Breast epithelium (tissue), 4 donors: ENCODE results near the gene FOXO4. TPM values are rescaled to one million over a fixed set of nuclear protein-coding genes. Genes with fewer than 3 reads are reported as not detected.
"Not testable (repeated sequence)": the region's sequence is repeated elsewhere in the genome, so short reads cannot be mapped to it uniquely, and the experiment has no call there.

Experiments used
- DNase-seq, 2 donors: peaks; one replicate each; pipeline ENCODE4 v3.0.0-alpha.2; 2019; ENCODE audit warnings: low spot score in 2 of 2
- H3K27ac ChIP-seq, 2 donors: fragments of 200-600 bp; sonication (generic) in 1 of 2; one replicate each; pipeline ENCODE4 v1.5.1; 2016 to 2019; ENCODE audit warnings: mild to moderate bottlenecking in 1 of 2
- H3K27me3 ChIP-seq, 2 donors: fragments of 200-600 bp; sonication (generic) in 1 of 2; one replicate each; pipeline versions ENCODE4 v1.5.1 to v1.6.0; 2017 to 2019; ENCODE audit warnings: control low read depth in 1 of 2, mild to moderate bottlenecking in 1 of 2
- H3K36me3 ChIP-seq: fragments of 200-600 bp; one replicate; pipeline ENCODE4 v1.5.1; 2019
- H3K4me1 ChIP-seq, 2 donors: fragments of 200-600 bp; sonication (generic); one replicate each; pipeline ENCODE4 v1.5.1; 2016 to 2019; ENCODE audit warnings: control low read depth in 1 of 2
- H3K4me3 ChIP-seq, 3 donors: fragments of 200-600 bp; sonication (generic); 1 replicate in 2 of 3; 2 replicates in 1 of 3; pipeline ENCODE4 v1.5.1; 2016 to 2019; ENCODE audit warnings: mild to moderate bottlenecking in 3 of 3, moderate library complexity in 2 of 3
- H3K9me3 ChIP-seq, 2 donors: fragments of 200-600 bp; sonication (generic) in 1 of 2; one replicate each; pipeline ENCODE4 v1.5.1; 2016 to 2019; ENCODE audit warnings: control low read depth in 1 of 2
- POLR2A ChIP-seq: fragments of 450-650 bp; IDR thresholded peaks from one replicate; pipeline ENCODE4 v1.6.1; 2016; ENCODE audit warnings: antibody characterized with exemption, mild to moderate bottlenecking, moderate library complexity
- POLR2AphosphoS5 ChIP-seq, 3 donors: sonication (generic); formaldehyde crosslinking; IDR thresholded peaks; one replicate each; pipeline ENCODE4 v1.6.1; 2017; ENCODE audit warnings: antibody characterized with exemption in 3 of 3
- intact Hi-C: fragments of 100-400 bp; cut with DNase I; formaldehyde crosslinking; loops from one replicate; pipeline ENCODE4 v1.15.1; 2023; ENCODE audit warnings: low total_unique reads
- total RNA-seq, 3 donors: library from RNA; depleted of rRNA; stranded (reverse); fragments of >200 nt; gene quantifications; one replicate each; pipeline ENCODE4 v1.1.0, GENCODE V29; 2016
- TF ChIP-seq, protein P1 (sequence below), 3 donors: fragments of 450-650 bp; IDR thresholded peaks; one replicate each; pipeline ENCODE4 v1.5.1; 2016 to 2017; ENCODE audit warnings: antibody characterized with exemption in 3 of 3, mild to moderate bottlenecking in 3 of 3, moderate library complexity in 3 of 3

FOXO4 gene, protein sequence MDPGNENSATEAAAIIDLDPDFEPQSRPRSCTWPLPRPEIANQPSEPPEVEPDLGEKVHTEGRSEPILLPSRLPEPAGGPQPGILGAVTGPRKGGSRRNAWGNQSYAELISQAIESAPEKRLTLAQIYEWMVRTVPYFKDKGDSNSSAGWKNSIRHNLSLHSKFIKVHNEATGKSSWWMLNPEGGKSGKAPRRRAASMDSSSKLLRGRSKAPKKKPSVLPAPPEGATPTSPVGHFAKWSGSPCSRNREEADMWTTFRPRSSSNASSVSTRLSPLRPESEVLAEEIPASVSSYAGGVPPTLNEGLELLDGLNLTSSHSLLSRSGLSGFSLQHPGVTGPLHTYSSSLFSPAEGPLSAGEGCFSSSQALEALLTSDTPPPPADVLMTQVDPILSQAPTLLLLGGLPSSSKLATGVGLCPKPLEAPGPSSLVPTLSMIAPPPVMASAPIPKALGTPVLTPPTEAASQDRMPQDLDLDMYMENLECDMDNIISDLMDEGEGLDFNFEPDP
- 10 to 100 TPM; 14.7 to 30.1 (median 21.1) TPM for total RNA-seq

DNA sequence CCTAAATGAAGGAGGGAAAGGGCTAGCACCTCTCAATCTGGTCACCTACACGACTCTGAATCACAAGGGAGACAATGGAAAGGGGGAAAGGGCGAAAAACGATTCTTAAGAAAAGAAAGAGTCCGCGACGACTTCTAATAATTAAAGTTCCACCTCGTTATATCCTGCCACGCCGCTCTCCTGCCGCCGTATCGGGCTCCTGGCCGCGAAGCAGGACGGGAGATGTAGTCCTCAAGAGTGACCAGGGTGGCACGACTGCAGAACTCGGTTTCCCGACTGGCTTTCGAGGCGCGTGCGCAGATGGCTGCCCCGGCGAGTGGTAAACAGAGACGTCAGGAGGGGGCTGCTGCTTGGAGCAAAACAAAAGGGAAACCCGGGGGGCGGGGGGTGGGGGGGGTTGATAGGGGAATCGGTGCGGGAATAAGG, at the start of gene FOXO4:
Gene FOXO4 (plus strand): TSS at position 297 of the 426 bp plus-strand sequence. CDS start 678 bp downstream, outside the sequence.
- peaks cover 0 to 50% of the 10 kb centered on the region in 2 donors for H3K27me3 ChIP-seq
- no peaks in the 10 kb centered on the region for H3K36me3 ChIP-seq
- no peaks in the 10 kb centered on the region for H3K4me1 ChIP-seq
- H3K9me3 ChIP-seq = no peaks in the 10 kb centered on the region
- H3K4me3 ChIP-seq = peak within 1 kb of the TSS; percentile 56 to 73 (median 62)
- intact Hi-C loops = no loop called here
- H3K27ac ChIP-seq = peak within 1 kb of the TSS; percentile 80 to 85
- TF ChIP-seq POLR2AphosphoS5 (IDR thresholded peaks at IDR 0.05) (peak in 1 of 3 donors; percentile 43), POLR2A (peak; percentile 23)
- TF ChIP-seq, protein P1, sequence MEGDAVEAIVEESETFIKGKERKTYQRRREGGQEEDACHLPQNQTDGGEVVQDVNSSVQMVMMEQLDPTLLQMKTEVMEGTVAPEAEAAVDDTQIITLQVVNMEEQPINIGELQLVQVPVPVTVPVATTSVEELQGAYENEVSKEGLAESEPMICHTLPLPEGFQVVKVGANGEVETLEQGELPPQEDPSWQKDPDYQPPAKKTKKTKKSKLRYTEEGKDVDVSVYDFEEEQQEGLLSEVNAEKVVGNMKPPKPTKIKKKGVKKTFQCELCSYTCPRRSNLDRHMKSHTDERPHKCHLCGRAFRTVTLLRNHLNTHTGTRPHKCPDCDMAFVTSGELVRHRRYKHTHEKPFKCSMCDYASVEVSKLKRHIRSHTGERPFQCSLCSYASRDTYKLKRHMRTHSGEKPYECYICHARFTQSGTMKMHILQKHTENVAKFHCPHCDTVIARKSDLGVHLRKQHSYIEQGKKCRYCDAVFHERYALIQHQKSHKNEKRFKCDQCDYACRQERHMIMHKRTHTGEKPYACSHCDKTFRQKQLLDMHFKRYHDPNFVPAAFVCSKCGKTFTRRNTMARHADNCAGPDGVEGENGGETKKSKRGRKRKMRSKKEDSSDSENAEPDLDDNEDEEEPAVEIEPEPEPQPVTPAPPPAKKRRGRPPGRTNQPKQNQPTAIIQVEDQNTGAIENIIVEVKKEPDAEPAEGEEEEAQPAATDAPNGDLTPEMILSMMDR (IDR thresholded peaks at IDR 0.05) = no peak
- DNase-seq = peak; percentile 84 to 89

DNA sequence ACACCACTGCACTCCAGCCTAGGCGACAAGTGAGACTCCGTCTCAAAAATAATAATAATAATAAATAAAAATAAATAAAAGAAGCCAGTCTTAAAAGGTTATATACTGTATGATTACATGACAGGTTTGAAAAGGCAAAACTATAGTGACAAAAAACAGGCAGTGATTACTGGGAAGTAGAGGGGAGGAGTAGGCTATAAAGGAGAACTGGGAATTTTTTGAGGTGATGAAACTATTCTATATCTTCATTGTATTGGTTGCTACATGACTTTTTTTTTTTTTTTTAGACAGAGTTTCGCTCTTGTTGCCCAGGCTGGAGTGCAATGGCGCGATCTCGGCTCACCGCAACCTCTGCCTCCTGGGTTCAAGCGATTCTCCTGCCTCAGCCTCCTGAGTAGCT, 47.8 kb upstream of the FOXO4 start:
- intact Hi-C loops, H3K27me3 ChIP-seq, H3K36me3 ChIP-seq, DNase-seq, H3K9me3 ChIP-seq, H3K27ac ChIP-seq, H3K4me3 ChIP-seq, H3K4me1 ChIP-seq: not testable (repeated sequence)

DNA sequence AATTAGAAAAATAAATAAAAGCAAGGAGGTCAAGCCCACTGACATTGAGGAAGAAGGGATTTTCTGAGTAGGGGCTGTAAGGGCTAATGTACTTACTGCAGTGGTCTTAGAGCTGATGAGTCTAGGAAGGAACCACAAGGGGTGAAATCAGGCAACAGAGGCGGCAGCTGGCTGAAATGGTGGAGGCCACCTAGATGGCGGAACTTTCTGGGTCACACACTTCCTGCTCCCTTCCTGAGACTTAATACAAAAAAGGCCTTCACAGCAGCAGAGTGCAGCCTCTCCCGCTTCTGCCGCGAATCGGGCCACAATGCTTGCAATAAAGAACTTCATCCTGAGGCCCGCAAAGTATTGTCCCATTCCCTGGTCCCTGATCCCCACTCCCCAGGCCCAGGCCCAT, 42.9 kb upstream of the FOXO4 start:
- intact Hi-C loops = no loop called here
- DNase-seq = no peak
- Histone ChIP-seq H3K4me3 (no peak overlapping the region), H3K4me1 (no peaks in the 10 kb centered on the region), H3K9me3 (no peaks in the 10 kb centered on the region), H3K27me3 (no peaks in the 10 kb centered on the region), H3K36me3 (no peaks in the 10 kb centered on the region), H3K27ac (no peak overlapping the region)
- TF ChIP-seq POLR2A = no peak
- TF ChIP-seq, protein P1 (IDR thresholded peaks at IDR 0.05) = no peak
- no peak for TF ChIP-seq POLR2AphosphoS5 (IDR thresholded peaks at IDR 0.05)

DNA sequence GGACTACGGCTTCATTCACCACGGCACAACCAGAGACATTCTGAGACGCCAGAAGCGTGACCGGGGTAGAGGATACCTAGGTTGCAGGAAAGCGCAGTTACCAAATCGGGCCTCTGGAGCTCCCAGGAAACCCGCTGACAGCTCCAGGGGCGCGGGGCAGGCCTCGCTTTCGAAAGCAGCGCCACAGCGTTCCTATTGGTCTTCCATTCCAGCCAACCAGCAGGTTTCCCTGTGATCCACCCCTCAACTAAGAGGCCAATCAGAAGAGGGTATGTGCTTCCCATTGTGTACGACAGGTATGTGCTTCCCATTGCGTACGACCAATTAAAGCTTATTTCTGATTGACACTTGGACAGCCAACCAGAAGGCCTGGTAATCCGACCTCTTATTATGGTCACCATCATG, 42.4 kb upstream of the FOXO4 start:
- Histone ChIP-seq H3K9me3 (no peaks in the 10 kb centered on the region), H3K4me1 (no peaks in the 10 kb centered on the region), H3K27ac (no peak overlapping the region), H3K36me3 (no peaks in the 10 kb centered on the region), H3K4me3 (no peak overlapping the region), H3K27me3 (no peaks in the 10 kb centered on the region)
- intact Hi-C loops = no loop called here
- TF ChIP-seq POLR2AphosphoS5 (IDR thresholded peaks at IDR 0.05) (no peak), POLR2A (no peak)
- TF ChIP-seq, protein P1 (IDR thresholded peaks at IDR 0.05) = no peak
- no peak for DNase-seq

DNA sequence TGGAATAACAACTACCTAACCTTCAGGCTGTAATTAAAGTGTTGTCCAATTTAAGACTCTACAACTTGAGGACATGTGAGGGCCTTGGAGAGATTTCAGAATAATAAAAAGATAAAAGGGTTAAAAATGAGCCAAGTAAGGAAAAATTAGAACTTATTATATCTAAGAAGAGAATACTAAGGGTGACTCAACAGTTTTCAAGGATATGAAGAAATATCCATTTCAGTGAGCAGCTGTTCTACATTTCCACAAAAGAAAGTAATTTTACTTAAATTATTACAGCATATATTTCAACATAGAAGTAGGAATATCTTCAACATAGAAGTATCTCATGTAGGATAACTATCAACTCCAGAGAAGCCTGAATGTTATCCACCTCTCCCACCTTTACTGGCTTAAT, 38.8 kb upstream of the FOXO4 start:
- TF ChIP-seq, protein P1 (IDR thresholded peaks at IDR 0.05) = no peak
- TF ChIP-seq POLR2AphosphoS5 (IDR thresholded peaks at IDR 0.05) (no peak), POLR2A (no peak)
- intact Hi-C loops = no loop called here
- no peak for DNase-seq
- H3K4me1 ChIP-seq = no peaks in the 10 kb centered on the region
- no peak overlapping the region for H3K27ac ChIP-seq
- H3K9me3 ChIP-seq = no peaks in the 10 kb centered on the region
- H3K36me3 ChIP-seq = no peaks in the 10 kb centered on the region
- H3K4me3 ChIP-seq = no peak overlapping the region
- H3K27me3 ChIP-seq = peaks cover 0 to 2% of the 10 kb centered on the region in 2 donors
